Body of pancreas (tissue), 4 donors: ENCODE results near the gene ADCY9. TPM values are rescaled to one million over a fixed set of nuclear protein-coding genes. Genes with fewer than 3 reads are reported as not detected.

Source experiments
- ATAC-seq: fragments of 150-250 bp; one replicate; pipeline ENCODE4 v1.9.1; 2016
- DNase-seq, 4 donors: peaks; one replicate each; pipeline ENCODE4 v3.0.0-alpha.2; 2019
- H3K27ac ChIP-seq, 4 donors: fragments of 200-600 bp; sonication (generic); 1 replicate in 3 of 4; 2 replicates in 1 of 4; pipeline versions ENCODE4 v1.5.1 to v1.6.1; 2016 to 2019; ENCODE audit warnings: mild to moderate bottlenecking in 1 of 4, mixed read lengths in 1 of 4, moderate library complexity in 1 of 4
- H3K27me3 ChIP-seq, 2 donors: fragments of 200-600 bp; sonication (generic); one replicate each; pipeline ENCODE4 v1.6.0; 2016; ENCODE audit warnings: mild to moderate bottlenecking in 1 of 2
- H3K36me3 ChIP-seq, 2 donors: fragments of 200-600 bp; sonication (generic); replicated peaks in 1 of 2; 2 replicates each; pipeline ENCODE4 v1.5.1; 2016; ENCODE audit warnings: low read depth in 2 of 2; ENCODE audit not compliant: insufficient read depth in 1 of 2
- H3K4me1 ChIP-seq: fragments of 200-600 bp; sonication (generic); one replicate; pipeline ENCODE4 v1.6.0; 2016
- H3K4me3 ChIP-seq, 2 donors: fragments of 200-600 bp; sonication (generic); 1 replicate in 1 of 2; 2 replicates in 1 of 2; pipeline ENCODE4 v1.5.1; 2016 to 2019
- H3K9me3 ChIP-seq, 3 donors: fragments of 200-600 bp; sonication (generic); 1 replicate in 2 of 3; 2 replicates in 1 of 3; pipeline ENCODE4 v1.5.1; 2016
- POLR2A ChIP-seq, 3 donors: fragments of 450-650 bp; IDR thresholded peaks; one replicate each; pipeline ENCODE4 v1.6.1; 2016; ENCODE audit warnings: antibody characterized with exemption in 3 of 3, mild to moderate bottlenecking in 2 of 3
- WGBS, 2 donors: methylation state at CpG; one replicate each; pipeline ENCODE4 v1.1.5; 2017; 5-methylcytosine and 5-hydroxymethylcytosine counted together
- intact Hi-C: fragments of 100-400 bp; cut with DNase I; formaldehyde crosslinking; loops from one replicate; pipeline ENCODE4 v1.15.1; 2023
- total RNA-seq, 2 donors: library from RNA; depleted of rRNA; stranded (reverse); fragments of >200 nt; gene quantifications; one replicate each; pipeline ENCODE4 v1.1.0, GENCODE V29; 2016
- TF ChIP-seq, protein P1 (sequence below), 7 experiments: fragments of 450-650 bp in 4 of 7; fragments of 200-600 bp in 3 of 7; sonication (generic) in 3 of 7; IDR thresholded peaks; one replicate each; pipeline ENCODE4 v1.5.1; 2016 to 2019; ENCODE audit warnings: antibody characterized with exemption in 7 of 7

Gene ADCY9
- total RNA-seq, 2 donors from 2014 or later = 22.4 to 29.1 TPM

DNA sequence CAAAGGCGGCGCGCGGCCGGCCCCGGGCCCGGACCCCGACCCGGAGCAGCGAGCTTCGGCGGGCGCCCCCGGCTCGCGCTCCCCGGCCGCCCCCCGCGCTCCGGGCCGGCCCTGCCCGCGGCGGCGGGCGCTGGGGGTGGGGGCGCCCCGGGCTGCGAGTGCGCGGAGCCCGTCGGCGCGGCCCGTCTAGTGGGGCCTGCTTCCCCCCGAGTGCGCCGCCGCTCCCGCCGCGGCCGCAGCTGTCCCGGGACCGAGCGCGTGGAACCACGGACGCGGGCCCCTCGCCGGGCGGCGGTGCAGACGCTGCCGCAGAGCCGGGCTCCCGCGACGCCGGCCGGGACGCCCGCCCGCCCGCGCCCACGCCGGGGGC lies 308 bp downstream of the ADCY9 start:
- Histone ChIP-seq H3K27me3 (no peaks in the 10 kb centered on the region), H3K4me3 (peak overlapping the region; percentile 74 to 79), H3K4me1 (peaks cover 45% of the 10 kb centered on the region), H3K36me3 (no peaks in the 10 kb centered on the region), H3K9me3 (no peaks in the 10 kb centered on the region), H3K27ac (peak overlapping the region in 2 of 4 donors; percentile 70 to 78)
- 1% methylated on average over 26 of the region's 71 CpGs; no CpG with 5 or more reads in 1 of the 2 donors for WGBS, 2 donors
- ATAC-seq (peak; percentile 28), DNase-seq (no peak)
- intact Hi-C loops = loop anchor here (10.0 kb wide), 1 partner anchor 131 kb away; no protein-coding TSS in a partner anchor
- no peak for TF ChIP-seq POLR2A (IDR thresholded peaks at IDR 0.05)
- TF ChIP-seq, protein P1, sequence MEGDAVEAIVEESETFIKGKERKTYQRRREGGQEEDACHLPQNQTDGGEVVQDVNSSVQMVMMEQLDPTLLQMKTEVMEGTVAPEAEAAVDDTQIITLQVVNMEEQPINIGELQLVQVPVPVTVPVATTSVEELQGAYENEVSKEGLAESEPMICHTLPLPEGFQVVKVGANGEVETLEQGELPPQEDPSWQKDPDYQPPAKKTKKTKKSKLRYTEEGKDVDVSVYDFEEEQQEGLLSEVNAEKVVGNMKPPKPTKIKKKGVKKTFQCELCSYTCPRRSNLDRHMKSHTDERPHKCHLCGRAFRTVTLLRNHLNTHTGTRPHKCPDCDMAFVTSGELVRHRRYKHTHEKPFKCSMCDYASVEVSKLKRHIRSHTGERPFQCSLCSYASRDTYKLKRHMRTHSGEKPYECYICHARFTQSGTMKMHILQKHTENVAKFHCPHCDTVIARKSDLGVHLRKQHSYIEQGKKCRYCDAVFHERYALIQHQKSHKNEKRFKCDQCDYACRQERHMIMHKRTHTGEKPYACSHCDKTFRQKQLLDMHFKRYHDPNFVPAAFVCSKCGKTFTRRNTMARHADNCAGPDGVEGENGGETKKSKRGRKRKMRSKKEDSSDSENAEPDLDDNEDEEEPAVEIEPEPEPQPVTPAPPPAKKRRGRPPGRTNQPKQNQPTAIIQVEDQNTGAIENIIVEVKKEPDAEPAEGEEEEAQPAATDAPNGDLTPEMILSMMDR (IDR thresholded peaks at IDR 0.05) = no peak

DNA sequence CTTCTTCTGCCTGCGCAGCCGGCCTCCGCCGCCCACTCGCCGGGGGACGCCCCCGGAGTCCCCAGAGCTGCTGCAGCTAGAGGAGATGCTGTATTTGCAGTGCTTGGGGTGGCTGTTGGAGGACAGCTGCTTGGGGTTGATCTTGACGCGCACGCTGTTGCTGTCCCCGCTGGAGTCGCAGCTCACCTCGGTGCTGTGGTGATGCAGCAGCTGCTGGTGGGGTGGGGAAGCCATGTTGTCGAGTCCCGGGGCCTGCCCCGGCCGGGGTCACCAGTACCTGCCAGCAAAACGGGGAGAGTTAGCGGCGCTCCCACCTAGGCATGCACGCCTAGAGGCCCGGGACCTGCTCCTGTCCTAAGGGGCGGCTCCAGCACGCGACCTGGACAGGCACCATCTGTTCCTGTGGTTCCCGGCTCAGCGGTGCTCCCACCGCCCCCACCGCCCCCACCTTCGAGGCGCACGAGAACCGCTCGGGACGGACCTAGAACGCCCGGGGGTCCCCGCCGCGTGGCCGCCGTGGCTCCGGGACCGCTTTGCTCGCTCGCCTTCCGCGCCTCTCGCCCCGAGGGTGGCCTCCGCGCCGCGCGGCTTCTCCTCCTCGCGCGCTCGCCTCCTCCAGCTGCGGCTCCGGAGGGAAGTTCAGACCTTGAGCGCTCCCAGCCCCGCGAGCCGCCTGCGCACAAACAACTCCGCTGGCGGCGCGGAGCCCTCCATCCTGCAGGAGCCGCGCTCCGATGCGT lies 863 bp downstream of the ADCY9 start:
- TF ChIP-seq, protein P1 (IDR thresholded peaks at IDR 0.05) = no peak
- peak in 2 of 3 donors; percentile 30 to 31 for TF ChIP-seq POLR2A (IDR thresholded peaks at IDR 0.05)
- 11 to 18% methylated on average over 3 to 47 of the region's 75 CpGs for WGBS, 2 donors
- H3K9me3 ChIP-seq = no peaks in the 10 kb centered on the region
- ATAC-seq (peak; percentile 41), DNase-seq (peak; percentile 58 to 74 (median 66))
- peaks cover 51% of the 10 kb centered on the region for H3K4me1 ChIP-seq
- no peaks in the 10 kb centered on the region for H3K27me3 ChIP-seq
- intact Hi-C loops = loop anchor here (10.0 kb wide), 1 partner anchor 131 kb away; no protein-coding TSS in a partner anchor
- H3K27ac ChIP-seq = peak overlapping the region; percentile 29 to 78 (median 72)
- peak overlapping the region; percentile 74 to 79 for H3K4me3 ChIP-seq
- no peaks in the 10 kb centered on the region for H3K36me3 ChIP-seq

DNA sequence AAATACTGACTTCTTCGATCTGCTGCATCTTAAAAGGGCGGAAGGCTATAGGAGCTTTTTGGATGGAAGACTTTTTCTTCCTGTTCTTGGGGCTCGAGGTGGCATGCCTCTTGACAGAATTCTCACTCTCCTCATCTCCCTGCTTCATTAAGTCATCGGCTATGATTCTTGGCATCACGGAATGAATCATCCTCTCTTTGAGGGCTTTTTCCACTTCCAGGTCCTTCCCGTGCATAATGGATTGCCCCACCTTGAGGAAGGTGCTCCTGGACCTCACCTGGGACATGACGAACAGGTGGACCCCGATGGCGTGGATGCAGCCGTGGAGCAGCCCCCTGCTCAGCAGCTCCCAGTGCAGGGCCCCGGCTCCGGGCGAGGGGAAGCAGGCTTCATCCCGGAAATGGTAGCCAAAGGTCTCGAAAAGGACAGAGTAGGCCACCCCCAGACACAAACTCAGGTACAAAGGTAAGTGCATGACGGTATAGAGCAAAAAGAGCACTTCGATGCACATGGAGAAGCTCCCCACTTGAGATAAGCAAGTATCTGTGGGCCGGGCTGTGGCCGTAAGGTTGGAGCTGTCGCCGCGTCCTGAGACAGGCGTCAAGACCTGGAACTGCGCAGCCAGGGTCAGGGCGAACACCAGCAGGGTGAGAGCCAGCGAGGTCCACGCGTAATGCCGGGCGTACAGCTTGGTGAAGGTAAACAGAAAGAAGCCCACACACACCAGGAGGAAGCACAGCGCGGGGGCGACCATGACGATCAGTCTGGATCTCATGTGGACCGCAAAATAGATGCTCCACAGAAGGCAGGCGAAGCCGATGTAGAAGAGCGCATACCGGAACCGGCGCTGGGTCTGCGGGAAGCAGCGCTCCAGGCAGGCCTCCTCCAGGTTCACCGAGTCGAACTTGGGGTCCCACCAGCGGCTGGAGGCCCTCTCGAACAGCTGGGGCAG lies 1.7 kb downstream of the ADCY9 start:
- Histone ChIP-seq H3K27me3 (no peaks in the 10 kb centered on the region), H3K36me3 (no peaks in the 10 kb centered on the region), H3K9me3 (no peaks in the 10 kb centered on the region), H3K4me3 (peak overlapping the region; percentile 74 to 79), H3K27ac (peak overlapping the region in 3 of 4 donors; percentile 70 to 78 (median 75)), H3K4me1 (peaks cover 58% of the 10 kb centered on the region)
- TF ChIP-seq POLR2A (IDR thresholded peaks at IDR 0.05) = no peak
- TF ChIP-seq, protein P1 (IDR thresholded peaks at IDR 0.05) = no peak
- 89 to 95% methylated on average over 34 to 47 of the region's 47 CpGs for WGBS, 2 donors
- intact Hi-C loops = loop anchor here (10.0 kb wide), 1 partner anchor 130 kb away; no protein-coding TSS in a partner anchor
- ATAC-seq = no peak
- no peak for DNase-seq

DNA sequence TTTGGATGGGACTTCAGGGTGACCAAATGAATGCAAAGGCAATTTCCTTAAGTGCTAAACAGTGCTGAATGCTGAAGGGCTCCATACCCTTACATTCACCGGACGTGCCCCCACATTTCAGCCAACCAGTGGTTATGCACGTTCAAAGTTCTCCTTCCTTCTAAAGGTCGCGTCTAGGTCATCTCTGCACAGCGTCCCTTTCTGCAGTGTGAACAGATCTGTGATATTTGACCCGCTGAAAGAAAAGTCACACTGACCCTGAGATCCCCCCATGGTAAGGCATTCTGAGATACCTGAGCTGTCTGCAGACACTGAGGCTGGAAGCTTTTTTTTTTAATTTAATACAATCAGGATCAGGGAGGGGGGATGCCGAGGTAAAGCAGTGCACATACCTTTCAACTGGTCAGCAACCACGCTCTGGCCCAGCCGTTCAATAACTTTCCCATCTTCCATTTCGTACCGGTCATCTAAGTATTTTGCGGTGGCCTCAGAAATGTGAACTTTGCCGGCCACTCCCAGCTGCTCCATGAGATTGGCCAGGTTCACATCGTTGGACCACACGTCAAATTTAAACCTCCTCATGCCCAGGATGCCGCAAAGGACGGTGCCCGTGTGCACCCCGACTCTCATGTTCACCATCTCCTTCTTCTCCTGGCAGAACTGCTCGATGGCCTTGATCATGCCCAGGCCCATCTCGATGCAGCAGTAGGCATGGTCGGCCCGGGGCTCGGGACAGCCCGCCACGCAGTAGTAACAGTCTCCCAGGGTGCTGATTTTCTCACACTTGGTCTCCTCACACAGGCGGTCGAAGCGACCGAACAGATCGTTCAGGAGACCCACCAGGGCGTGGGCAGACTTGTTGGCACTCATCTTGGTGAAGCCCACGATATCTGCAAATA lies 2.6 kb downstream of the ADCY9 start:
- Histone ChIP-seq H3K27me3 (no peaks in the 10 kb centered on the region), H3K9me3 (no peaks in the 10 kb centered on the region), H3K27ac (peak overlapping the region in 2 of 4 donors; percentile 9 to 42), H3K4me1 (peaks cover 63% of the 10 kb centered on the region), H3K36me3 (no peaks in the 10 kb centered on the region), H3K4me3 (peak overlapping the region in 1 of 2 donors; percentile 9)
- ATAC-seq (no peak), DNase-seq (no peak)
- WGBS, 2 donors = 52 to 60% methylated on average over 34 of the region's 34 CpGs
- TF ChIP-seq, protein P1 (IDR thresholded peaks at IDR 0.05) = no peak
- TF ChIP-seq POLR2A (IDR thresholded peaks at IDR 0.05) = no peak
- intact Hi-C loops = loop anchor here (10.0 kb wide), 1 partner anchor 129 kb away; no protein-coding TSS in a partner anchor
